GM21576 (cell line): Measurements from ENCODE around the gene SIM1.

Source experiments
- ATAC-seq: cut with Tn5 transposase; IDR thresholded peaks from one replicate; pipeline ENCODE4 v1.9.1; 2021; ENCODE audit warnings: mild to moderate bottlenecking, moderate library complexity; ENCODE audit not compliant: unreplicated experiment

The SIM1 gene

DNA sequence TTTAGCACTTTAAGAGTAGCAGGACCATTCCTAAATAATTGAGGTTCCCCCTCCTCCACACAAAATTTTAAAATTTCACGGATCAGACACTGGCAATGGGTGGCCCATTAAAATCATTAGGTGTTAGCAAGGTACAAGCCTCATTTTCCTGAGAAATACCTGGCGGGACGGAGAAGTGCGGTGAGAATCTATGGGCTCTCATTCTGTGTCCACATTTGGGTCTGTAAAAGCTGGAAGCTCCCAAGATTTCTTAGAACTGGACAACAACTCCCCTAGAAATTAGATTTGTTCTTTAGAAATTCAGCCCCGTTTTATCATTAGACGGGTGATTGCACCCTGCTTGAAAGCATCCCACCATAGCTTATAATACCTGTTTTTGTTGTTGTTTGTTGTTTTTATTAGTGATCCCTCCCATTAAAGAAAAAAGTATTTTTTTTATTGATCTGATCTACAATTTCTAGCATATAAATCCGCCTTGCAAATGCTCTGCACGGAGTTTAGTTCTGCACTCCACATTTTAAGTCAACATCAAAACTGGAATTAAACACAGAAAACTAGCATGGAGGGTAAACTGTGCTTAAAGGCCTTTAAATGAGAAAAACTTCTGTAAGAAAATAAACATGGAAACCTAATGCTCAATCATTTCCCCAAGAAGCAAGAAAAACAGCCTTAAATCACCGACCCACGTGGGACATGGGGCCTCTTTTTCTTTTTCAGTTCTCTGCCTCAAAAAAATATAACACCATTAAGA is 5.7 kb downstream of the SIM1 start:
- ATAC-seq, result no peak

DNA sequence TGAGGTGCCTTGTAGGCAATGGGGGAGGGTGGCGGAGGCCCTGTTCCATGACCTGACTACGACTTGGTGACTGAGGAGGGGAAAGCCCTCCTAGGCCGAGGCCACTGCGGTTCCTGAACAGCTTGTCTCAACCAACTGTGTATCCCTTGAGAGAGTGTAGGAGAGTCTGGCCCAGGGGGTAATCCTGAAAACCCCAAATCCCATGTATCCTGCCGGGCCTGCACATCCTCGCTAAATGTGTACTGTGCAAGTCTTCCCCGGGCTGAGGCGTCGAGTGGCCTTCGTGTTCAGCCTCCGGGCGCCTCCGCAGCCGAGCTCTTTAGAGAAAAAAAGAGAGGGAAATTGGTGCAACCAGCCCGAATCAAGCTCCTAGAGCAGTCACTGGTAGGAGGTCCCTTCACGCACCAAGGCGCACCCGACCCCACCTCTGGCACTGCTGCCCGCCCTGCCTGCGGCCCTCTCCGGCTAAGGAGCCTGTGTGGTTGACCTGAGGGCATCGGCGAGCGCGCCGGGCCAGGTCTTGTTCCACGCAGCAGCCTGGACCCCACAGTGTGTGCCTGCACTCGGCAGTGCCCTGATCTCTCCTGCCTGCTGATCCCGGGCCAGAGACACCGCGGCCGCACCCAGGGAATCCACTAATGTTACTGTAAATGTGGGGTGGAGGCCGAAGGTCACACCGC is 7.3 kb downstream of the SIM1 start:
- ATAC-seq, result no peak

GRCh38 chr6:100456908-100457235 is 7.8 kb downstream of the SIM1 start:
- ATAC-seq, result no peak

- no peak for ATAC-seq
Measured at GRCh38 chr6:100456141-100456907, 8.4 kb downstream of the SIM1 start.

- no peak for ATAC-seq
Measured at GRCh38 chr6:100455230-100456124, 9.2 kb downstream of the SIM1 start.

- ATAC-seq, result no peak
Measured at GRCh38 chr6:100454551-100455229, 10.0 kb downstream of the SIM1 start.

DNA sequence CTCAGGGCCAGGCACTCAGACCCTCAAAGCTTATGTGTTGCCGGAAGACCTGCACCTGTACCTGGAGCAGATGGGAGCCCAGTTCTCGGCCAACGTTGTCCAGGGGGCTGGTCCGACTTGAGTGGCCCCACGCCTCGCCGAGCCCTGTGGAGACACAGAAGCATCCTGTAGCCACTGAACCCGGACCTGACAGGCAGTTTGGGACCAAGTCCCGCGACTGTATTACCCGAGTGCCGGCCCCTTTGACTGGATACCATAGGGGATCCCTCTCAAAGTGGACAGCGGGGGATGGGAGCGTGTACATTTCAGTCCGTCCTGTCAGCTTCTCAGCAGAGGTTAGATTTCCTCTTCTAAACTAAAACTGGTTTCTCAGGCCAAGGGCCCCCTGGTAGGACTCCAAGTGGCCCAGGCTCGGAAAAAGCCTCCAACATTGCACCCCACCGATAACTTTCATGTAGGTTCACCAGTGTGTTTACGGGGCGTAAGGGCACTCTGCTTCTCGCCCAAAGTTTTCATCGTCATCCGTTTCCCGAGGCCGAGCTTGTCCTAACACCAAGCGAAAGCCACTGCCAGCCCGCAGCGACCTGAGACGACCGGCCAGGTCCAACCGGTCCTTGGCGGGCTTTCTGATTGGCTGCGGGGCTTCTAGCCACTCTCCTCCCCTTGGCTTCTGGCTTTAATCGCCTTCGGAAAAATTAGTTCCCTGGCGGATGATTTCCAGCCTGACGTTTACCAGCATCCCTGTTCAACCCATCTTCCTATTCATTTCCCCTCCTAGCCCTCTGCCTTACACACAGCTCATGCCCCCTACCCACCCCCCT is 10.8 kb downstream of the SIM1 start:
- ATAC-seq, result no peak

- ATAC-seq, result no peak
Measured at GRCh38 chr6:100452998-100453397, 11.7 kb downstream of the SIM1 start.

GRCh38 chr6:100451577-100451976 is 13.1 kb downstream of the SIM1 start:
- ATAC-seq, result no peak

DNA sequence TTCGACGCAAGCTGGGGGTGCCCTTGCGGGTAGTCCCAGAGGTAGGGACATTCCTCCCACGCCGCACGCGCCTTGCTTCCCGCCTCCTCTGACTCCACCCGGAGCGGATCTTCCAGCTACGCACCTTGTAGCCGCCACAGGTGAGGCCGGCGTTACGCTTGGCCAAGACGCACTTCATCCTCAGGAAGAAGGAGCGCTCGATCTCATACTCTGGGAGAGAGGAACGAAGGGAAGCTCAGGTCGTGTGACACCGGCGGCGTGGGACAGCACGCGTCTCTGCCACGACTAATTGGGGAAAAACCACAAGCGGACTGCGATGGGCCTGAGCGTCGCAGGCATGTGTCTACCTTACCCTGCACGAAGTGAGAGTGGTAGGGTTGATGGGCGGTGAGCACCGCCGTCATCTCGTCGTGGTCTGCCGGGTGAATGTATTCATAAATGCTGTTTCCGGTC is 15.5 kb downstream of the SIM1 start:
- no peak for ATAC-seq

GRCh38 chr6:100447900-100448748 is 16.6 kb downstream of the SIM1 start:
- ATAC-seq, result no peak

GRCh38 chr6:100447081-100447899 is 17.4 kb downstream of the SIM1 start:
- no peak for ATAC-seq

DNA sequence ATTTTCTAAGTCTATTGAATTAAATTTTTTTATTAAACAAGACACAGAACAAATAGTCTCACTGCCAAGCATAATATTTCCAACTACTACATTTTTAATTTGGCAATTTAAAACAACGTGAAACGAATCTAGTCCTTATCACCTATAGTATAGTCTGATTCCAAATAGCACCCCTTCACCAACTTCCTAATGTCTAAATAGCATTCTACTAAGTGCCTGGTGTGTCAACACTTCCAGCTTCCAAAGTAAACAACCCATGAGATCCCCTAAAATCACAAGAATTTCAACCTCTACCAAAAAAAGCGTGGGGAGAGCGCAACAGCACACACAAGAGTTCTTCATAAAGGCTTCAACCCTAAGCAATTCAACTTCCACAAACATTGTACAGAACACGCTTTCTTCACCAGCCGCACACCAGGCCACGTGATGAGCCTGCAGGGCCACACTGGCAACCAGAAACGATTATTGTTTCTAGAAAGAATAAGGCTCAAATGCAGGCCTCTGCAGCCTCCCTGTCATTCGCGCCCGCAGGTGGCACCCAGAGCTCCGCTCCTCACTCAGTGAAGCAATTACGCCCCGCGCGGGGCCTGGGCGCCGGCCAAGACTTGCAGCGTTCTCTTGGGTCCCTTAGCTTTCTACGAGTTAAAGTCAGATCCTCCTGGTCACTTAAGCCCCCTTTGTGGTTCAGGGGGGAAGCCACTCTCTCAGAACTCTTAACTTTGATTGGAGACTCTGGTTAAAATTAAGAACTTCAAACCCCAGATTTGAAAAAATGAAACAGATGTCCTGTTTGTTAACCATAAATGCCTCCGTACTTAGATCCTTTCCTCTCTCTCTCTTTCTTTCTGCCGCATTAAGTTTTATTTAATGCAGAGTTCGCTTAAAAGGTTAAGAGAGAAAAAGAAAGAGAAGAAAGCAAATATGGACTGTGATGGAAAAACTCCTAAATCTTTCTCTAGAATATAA is 18.3 kb downstream of the SIM1 start:
- no peak for ATAC-seq

- no peak for ATAC-seq
Measured at GRCh38 chr6:100445512-100445911, 19.2 kb downstream of the SIM1 start.

GRCh38 chr6:100440935-100441334 is 23.8 kb downstream of the SIM1 start:
- no peak for ATAC-seq

- no peak for ATAC-seq
Measured at GRCh38 chr6:100435299-100435698, 29.4 kb downstream of the SIM1 start.
